GM23338 (cell line): ENCODE data around the gene FAM110A. TPM values are rescaled to one million over a fixed set of nuclear protein-coding genes. Genes with fewer than 3 reads are reported as not detected.

ENCODE experiments used
- CREB1 ChIP-seq: fragments of 250-450 bp; sonication (Bioruptor Pico); IDR thresholded peaks from 2 replicates; pipeline ENCODE4 v1.5.0; 2020; ENCODE audit warnings: low read depth, mild to moderate bottlenecking, moderate library complexity
- EZH2 ChIP-seq: fragments of 200-600 bp; sonication (generic); IDR thresholded peaks from one replicate; pipeline ENCODE4 v1.8.0; 2017; ENCODE audit warnings: antibody characterized with exemption, mild to moderate bottlenecking, low read depth; ENCODE audit not compliant: unreplicated experiment
- EZH2phosphoT487 ChIP-seq: fragments of 200-600 bp; sonication (generic); IDR thresholded peaks from one replicate; pipeline ENCODE4 v1.8.1; 2018; ENCODE audit warnings: antibody characterized with exemption; ENCODE audit not compliant: unreplicated experiment
- POLR2AphosphoS5 ChIP-seq: IDR thresholded peaks from 2 replicates; pipeline ENCODE4 v1.6.1; 2016; ENCODE audit warnings: antibody characterized with exemption, low read depth
- STAT1 ChIP-seq: IDR thresholded peaks from one replicate; pipeline ENCODE4 v1.6.1; 2016; ENCODE audit warnings: antibody characterized with exemption; ENCODE audit not compliant: unreplicated experiment
- polyA plus RNA-seq: library from polyadenylated mRNA; unstranded; fragments of >200 nt; fragmentation: Nextera tagmentation; extraction: Ambion mirVana; gene quantifications from 2 replicates; pipeline ENCODE4 v1.2.1, GENCODE V29; 2016
- total RNA-seq: library from RNA; depleted of rRNA; stranded (reverse); fragments of >200 nt; shearing (Covaris generic); gene quantifications from 2 replicates; pipeline ENCODE4 v1.2.3, GENCODE V29; 2014
- TF ChIP-seq, protein P1 (sequence below): fragments of 250-450 bp; sonication (Bioruptor Pico); IDR thresholded peaks from 2 replicates; pipeline ENCODE4 v1.5.0; 2020; ENCODE audit warnings: mild to moderate bottlenecking, moderate library complexity
- TF ChIP-seq, protein P2 (sequence below): IDR thresholded peaks from one replicate; pipeline ENCODE4 v1.6.1; 2018; ENCODE audit warnings: antibody characterized with exemption; ENCODE audit not compliant: unreplicated experiment
- TF ChIP-seq, protein P3 (sequence below): IDR thresholded peaks from 2 replicates; pipeline ENCODE4 v1.6.1; 2016; ENCODE audit warnings: antibody characterized with exemption
- TF ChIP-seq, protein P4 (sequence below), 2 experiments: fragments of 200-600 bp in 1 of 2; sonication (generic) in 1 of 2; conservative IDR thresholded peaks; 2 replicates each; pipeline versions ENCODE4 v1.5.1 to v1.6.1; 2016 to 2017; ENCODE audit warnings: antibody characterized with exemption in 2 of 2, low read depth in 2 of 2, mild to moderate bottlenecking in 2 of 2, moderate library complexity in 1 of 2

FAM110A gene
- total and polyA plus RNA-seq, 2 experiments from 2014 or later, result 10.7 to 13.7 TPM

DNA sequence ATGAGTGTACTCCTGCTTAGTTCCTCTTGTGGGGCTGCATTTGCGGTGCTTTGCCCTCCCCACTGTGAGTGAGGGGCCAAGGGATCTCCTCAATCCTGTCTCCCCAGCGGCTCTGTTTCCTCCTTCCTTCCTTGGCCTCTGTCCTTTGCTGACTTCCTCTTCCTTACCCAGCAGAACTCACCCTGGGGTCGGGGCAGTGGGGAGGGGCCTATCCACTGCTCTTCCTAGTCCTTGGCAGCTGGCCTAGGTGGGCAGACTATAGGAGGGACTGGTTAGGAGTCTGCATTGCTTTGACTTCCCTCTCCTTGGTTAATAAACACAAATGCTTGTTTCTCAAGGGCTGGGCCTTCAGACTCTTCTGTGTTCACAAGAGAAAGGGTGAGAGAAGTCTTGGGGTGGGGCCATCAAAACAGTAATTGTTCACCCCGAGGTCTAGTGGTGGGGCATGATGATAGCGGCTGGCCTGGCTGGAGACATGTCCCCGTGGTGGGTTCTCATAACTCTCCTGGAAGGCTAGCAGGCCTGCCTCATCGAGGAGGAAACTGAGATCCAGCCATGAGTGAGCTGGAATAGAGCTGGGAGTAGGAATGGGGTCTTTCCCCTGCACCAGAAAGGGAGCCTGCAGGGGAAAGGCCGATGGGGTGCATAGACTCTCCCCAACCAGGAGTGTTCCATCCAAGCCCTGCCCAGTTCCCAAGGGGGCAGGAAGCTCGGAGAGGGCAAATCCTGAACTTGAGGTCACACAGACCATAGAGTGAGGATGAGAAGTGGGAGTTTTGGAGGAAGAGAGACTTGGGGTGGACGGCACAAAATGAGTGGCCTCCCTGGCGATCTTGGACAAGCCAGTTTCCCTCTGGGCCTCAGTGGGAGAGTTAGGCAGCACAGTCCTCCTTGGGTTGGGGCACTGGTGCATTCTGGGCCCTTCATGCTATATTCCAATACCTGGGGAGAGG, 12.7 kb downstream of the FAM110A start (continued):
- TF ChIP-seq, protein P1, sequence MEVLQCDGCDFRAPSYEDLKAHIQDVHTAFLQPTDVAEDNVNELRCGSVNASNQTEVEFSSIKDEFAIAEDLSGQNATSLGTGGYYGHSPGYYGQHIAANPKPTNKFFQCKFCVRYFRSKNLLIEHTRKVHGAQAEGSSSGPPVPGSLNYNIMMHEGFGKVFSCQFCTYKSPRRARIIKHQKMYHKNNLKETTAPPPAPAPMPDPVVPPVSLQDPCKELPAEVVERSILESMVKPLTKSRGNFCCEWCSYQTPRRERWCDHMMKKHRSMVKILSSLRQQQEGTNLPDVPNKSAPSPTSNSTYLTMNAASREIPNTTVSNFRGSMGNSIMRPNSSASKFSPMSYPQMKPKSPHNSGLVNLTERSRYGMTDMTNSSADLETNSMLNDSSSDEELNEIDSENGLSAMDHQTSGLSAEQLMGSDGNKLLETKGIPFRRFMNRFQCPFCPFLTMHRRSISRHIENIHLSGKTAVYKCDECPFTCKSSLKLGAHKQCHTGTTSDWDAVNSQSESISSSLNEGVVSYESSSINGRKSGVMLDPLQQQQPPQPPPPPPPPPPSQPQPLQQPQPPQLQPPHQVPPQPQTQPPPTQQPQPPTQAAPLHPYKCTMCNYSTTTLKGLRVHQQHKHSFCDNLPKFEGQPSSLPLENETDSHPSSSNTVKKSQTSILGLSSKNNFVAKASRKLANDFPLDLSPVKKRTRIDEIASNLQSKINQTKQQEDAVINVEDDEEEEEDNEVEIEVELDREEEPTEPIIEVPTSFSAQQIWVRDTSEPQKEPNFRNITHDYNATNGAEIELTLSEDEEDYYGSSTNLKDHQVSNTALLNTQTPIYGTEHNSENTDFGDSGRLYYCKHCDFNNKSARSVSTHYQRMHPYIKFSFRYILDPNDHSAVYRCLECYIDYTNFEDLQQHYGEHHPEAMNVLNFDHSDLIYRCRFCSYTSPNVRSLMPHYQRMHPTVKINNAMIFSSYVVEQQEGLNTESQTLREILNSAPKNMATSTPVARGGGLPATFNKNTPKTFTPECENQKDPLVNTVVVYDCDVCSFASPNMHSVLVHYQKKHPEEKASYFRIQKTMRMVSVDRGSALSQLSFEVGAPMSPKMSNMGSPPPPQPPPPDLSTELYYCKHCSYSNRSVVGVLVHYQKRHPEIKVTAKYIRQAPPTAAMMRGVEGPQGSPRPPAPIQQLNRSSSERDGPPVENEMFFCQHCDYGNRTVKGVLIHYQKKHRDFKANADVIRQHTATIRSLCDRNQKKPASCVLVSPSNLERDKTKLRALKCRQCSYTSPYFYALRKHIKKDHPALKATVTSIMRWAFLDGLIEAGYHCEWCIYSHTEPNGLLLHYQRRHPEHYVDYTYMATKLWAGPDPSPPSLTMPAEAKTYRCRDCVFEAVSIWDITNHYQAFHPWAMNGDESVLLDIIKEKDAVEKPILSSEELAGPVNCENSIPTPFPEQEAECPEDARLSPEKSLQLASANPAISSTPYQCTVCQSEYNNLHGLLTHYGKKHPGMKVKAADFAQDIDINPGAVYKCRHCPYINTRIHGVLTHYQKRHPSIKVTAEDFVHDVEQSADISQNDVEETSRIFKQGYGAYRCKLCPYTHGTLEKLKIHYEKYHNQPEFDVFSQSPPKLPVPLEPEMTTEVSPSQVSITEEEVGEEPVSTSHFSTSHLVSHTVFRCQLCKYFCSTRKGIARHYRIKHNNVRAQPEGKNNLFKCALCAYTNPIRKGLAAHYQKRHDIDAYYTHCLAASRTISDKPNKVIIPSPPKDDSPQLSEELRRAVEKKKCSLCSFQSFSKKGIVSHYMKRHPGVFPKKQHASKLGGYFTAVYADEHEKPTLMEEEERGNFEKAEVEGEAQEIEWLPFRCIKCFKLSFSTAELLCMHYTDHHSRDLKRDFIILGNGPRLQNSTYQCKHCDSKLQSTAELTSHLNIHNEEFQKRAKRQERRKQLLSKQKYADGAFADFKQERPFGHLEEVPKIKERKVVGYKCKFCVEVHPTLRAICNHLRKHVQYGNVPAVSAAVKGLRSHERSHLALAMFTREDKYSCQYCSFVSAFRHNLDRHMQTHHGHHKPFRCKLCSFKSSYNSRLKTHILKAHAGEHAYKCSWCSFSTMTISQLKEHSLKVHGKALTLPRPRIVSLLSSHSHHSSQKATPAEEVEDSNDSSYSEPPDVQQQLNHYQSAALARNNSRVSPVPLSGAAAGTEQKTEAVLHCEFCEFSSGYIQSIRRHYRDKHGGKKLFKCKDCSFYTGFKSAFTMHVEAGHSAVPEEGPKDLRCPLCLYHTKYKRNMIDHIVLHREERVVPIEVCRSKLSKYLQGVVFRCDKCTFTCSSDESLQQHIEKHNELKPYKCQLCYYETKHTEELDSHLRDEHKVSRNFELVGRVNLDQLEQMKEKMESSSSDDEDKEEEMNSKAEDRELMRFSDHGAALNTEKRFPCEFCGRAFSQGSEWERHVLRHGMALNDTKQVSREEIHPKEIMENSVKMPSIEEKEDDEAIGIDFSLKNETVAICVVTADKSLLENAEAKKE (CRISPR knock-in tag), result no peak
- TF ChIP-seq STAT1 (no peak), EZH2phosphoT487 (no peak), CREB1 (CRISPR knock-in tag) (no peak), POLR2AphosphoS5 (no peak), EZH2 (no peak)
- TF ChIP-seq, protein P2, sequence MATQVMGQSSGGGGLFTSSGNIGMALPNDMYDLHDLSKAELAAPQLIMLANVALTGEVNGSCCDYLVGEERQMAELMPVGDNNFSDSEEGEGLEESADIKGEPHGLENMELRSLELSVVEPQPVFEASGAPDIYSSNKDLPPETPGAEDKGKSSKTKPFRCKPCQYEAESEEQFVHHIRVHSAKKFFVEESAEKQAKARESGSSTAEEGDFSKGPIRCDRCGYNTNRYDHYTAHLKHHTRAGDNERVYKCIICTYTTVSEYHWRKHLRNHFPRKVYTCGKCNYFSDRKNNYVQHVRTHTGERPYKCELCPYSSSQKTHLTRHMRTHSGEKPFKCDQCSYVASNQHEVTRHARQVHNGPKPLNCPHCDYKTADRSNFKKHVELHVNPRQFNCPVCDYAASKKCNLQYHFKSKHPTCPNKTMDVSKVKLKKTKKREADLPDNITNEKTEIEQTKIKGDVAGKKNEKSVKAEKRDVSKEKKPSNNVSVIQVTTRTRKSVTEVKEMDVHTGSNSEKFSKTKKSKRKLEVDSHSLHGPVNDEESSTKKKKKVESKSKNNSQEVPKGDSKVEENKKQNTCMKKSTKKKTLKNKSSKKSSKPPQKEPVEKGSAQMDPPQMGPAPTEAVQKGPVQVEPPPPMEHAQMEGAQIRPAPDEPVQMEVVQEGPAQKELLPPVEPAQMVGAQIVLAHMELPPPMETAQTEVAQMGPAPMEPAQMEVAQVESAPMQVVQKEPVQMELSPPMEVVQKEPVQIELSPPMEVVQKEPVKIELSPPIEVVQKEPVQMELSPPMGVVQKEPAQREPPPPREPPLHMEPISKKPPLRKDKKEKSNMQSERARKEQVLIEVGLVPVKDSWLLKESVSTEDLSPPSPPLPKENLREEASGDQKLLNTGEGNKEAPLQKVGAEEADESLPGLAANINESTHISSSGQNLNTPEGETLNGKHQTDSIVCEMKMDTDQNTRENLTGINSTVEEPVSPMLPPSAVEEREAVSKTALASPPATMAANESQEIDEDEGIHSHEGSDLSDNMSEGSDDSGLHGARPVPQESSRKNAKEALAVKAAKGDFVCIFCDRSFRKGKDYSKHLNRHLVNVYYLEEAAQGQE, result no peak
- TF ChIP-seq, protein P3, sequence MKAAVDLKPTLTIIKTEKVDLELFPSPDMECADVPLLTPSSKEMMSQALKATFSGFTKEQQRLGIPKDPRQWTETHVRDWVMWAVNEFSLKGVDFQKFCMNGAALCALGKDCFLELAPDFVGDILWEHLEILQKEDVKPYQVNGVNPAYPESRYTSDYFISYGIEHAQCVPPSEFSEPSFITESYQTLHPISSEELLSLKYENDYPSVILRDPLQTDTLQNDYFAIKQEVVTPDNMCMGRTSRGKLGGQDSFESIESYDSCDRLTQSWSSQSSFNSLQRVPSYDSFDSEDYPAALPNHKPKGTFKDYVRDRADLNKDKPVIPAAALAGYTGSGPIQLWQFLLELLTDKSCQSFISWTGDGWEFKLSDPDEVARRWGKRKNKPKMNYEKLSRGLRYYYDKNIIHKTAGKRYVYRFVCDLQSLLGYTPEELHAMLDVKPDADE, result no peak
- TF ChIP-seq, protein P4, sequence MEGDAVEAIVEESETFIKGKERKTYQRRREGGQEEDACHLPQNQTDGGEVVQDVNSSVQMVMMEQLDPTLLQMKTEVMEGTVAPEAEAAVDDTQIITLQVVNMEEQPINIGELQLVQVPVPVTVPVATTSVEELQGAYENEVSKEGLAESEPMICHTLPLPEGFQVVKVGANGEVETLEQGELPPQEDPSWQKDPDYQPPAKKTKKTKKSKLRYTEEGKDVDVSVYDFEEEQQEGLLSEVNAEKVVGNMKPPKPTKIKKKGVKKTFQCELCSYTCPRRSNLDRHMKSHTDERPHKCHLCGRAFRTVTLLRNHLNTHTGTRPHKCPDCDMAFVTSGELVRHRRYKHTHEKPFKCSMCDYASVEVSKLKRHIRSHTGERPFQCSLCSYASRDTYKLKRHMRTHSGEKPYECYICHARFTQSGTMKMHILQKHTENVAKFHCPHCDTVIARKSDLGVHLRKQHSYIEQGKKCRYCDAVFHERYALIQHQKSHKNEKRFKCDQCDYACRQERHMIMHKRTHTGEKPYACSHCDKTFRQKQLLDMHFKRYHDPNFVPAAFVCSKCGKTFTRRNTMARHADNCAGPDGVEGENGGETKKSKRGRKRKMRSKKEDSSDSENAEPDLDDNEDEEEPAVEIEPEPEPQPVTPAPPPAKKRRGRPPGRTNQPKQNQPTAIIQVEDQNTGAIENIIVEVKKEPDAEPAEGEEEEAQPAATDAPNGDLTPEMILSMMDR (conservative IDR thresholded peaks at IDR 0.05; ENCODE audit: low read depth in 2 of 2), result no peak
